Measurements from ENCODE around the gene MEF2D.

Gene MEF2D

DNA sequence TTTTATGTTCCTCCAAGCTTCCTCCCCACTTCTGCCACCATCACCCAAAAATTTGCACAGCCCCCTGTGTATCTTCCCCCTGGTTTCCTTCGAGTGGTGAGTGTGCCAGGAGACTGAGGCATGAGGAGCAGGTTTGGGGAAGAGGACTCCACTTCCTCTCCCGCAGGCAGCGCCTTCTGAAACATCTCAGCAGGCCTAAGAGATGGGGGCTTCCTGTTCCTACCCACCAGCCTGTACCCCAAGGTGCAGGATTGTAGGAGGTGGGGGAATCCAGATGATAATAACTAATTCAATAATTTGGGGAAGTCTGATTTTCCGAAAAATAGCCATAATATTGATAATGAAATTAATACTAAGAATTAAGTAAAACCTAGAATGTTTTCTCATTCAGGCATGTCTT is 69.2 kb downstream of the MEF2D start:
- H3K79me2 ChIP-seq (ENCODE audit: low read length): no peaks in the 10 kb centered on the region
- no peaks in the 10 kb centered on the region for H3K36me3 ChIP-seq (replicated peaks; ENCODE audit: low read depth, low read length)
- peaks cover 12% of the 10 kb centered on the region for H3K4me1 ChIP-seq (ENCODE audit: low read length)
- no peak overlapping the region for H3K4me2 ChIP-seq (ENCODE audit: low read length)
- H2AFZ ChIP-seq (ENCODE audit: low read depth, low read length): no peak overlapping the region
- peaks cover 82% of the 10 kb centered on the region for H3K27me3 ChIP-seq (ENCODE audit: low read depth, low read length)
- no peaks in the 10 kb centered on the region for H4K20me1 ChIP-seq (ENCODE audit: insufficient read depth, low read length)
- no peak overlapping the region for H3K27ac ChIP-seq (ENCODE audit: low read length)
- no peak overlapping the region for H3K9ac ChIP-seq (ENCODE audit: low read length)
- TF ChIP-seq, protein P1, sequence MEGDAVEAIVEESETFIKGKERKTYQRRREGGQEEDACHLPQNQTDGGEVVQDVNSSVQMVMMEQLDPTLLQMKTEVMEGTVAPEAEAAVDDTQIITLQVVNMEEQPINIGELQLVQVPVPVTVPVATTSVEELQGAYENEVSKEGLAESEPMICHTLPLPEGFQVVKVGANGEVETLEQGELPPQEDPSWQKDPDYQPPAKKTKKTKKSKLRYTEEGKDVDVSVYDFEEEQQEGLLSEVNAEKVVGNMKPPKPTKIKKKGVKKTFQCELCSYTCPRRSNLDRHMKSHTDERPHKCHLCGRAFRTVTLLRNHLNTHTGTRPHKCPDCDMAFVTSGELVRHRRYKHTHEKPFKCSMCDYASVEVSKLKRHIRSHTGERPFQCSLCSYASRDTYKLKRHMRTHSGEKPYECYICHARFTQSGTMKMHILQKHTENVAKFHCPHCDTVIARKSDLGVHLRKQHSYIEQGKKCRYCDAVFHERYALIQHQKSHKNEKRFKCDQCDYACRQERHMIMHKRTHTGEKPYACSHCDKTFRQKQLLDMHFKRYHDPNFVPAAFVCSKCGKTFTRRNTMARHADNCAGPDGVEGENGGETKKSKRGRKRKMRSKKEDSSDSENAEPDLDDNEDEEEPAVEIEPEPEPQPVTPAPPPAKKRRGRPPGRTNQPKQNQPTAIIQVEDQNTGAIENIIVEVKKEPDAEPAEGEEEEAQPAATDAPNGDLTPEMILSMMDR (IDR thresholded peaks at IDR 0.05; ENCODE audit: low read depth, low read length): no peak
- no peak for TF ChIP-seq EZH2phosphoT487 (IDR thresholded peaks at IDR 0.05; ENCODE audit: low read depth)
- no peak overlapping the region for H3K4me3 ChIP-seq (ENCODE audit: low read length)
- no peaks in the 10 kb centered on the region for H3K9me3 ChIP-seq (ENCODE audit: insufficient read depth, low read length)

DNA sequence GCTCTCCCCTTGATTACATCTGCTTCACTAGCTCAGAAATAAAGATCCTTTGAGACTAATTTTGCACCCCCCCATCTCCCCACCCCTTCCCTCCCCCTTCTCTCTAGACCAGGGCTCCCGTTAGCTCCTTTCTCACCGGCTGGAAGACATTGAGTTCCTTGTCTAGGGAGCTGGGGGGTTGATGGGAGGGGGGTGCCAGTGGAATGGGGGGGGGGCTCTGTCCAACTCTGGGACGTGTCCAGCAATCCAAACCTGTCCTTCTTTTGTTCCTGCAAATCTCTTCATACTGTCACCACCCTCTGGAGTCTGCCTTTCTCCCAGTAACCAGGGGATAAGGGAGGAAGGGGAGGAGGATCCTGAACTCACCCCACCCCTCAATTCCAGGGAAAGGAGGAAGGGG is 69.7 kb downstream of the MEF2D start:
- no peaks in the 10 kb centered on the region for H4K20me1 ChIP-seq (ENCODE audit: insufficient read depth, low read length)
- peaks cover 87% of the 10 kb centered on the region for H3K27me3 ChIP-seq (ENCODE audit: low read depth, low read length)

DNA sequence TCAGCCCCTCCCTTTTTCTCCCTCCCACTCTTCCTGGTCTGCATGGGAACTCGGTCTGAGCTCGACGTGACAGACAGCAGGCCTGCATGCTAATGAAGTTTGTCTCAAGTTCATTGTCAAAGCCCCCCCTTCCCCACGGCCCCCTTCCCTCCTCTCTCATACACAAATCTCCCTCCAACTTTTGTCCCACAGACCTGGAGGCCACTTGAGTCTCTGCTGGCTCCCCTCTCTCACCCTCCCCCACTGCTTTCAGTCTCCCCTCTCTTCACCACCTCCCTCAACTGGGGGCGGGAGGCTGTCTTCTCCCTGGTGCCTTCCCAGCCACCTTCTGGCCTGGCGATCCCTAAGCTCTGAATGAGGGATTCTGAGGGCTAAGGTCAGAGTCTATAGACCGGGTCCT is 70.3 kb downstream of the MEF2D start:
- Histone ChIP-seq H3K27me3 (ENCODE audit: low read depth, low read length) (peaks cover 92% of the 10 kb centered on the region), H3K9me3 (ENCODE audit: insufficient read depth, low read length) (no peaks in the 10 kb centered on the region), H3K4me3 (ENCODE audit: low read length) (no peak overlapping the region), H4K20me1 (ENCODE audit: insufficient read depth, low read length) (no peaks in the 10 kb centered on the region), H3K27ac (ENCODE audit: low read length) (no peak overlapping the region), H3K79me2 (ENCODE audit: low read length) (no peaks in the 10 kb centered on the region), H3K4me2 (ENCODE audit: low read length) (no peak overlapping the region), H3K4me1 (ENCODE audit: low read length) (peaks cover 12% of the 10 kb centered on the region), H3K36me3 (replicated peaks; ENCODE audit: low read depth, low read length) (no peaks in the 10 kb centered on the region), H2AFZ (ENCODE audit: low read depth, low read length) (no peak overlapping the region), H3K9ac (ENCODE audit: low read length) (no peak overlapping the region)
- TF ChIP-seq EZH2phosphoT487 (IDR thresholded peaks at IDR 0.05; ENCODE audit: low read depth): no peak
- TF ChIP-seq, protein P1 (IDR thresholded peaks at IDR 0.05; ENCODE audit: low read depth, low read length): no peak

More for the DNA sequence above, 69.7 kb downstream of the MEF2D start:
- TF ChIP-seq, protein P1 (IDR thresholded peaks at IDR 0.05; ENCODE audit: low read depth, low read length): no peak
- TF ChIP-seq EZH2phosphoT487 (IDR thresholded peaks at IDR 0.05; ENCODE audit: low read depth): no peak
- H3K9me3 ChIP-seq (ENCODE audit: insufficient read depth, low read length): no peaks in the 10 kb centered on the region
- no peak overlapping the region for H3K27ac ChIP-seq (ENCODE audit: low read length)
- peaks cover 12% of the 10 kb centered on the region for H3K4me1 ChIP-seq (ENCODE audit: low read length)
- H2AFZ ChIP-seq (ENCODE audit: low read depth, low read length): no peak overlapping the region
- H3K36me3 ChIP-seq (replicated peaks; ENCODE audit: low read depth, low read length): no peaks in the 10 kb centered on the region
- no peak overlapping the region for H3K9ac ChIP-seq (ENCODE audit: low read length)
- H3K4me3 ChIP-seq (ENCODE audit: low read length): no peak overlapping the region
- no peaks in the 10 kb centered on the region for H3K79me2 ChIP-seq (ENCODE audit: low read length)
- H3K4me2 ChIP-seq (ENCODE audit: low read length): no peak overlapping the region

DNA sequence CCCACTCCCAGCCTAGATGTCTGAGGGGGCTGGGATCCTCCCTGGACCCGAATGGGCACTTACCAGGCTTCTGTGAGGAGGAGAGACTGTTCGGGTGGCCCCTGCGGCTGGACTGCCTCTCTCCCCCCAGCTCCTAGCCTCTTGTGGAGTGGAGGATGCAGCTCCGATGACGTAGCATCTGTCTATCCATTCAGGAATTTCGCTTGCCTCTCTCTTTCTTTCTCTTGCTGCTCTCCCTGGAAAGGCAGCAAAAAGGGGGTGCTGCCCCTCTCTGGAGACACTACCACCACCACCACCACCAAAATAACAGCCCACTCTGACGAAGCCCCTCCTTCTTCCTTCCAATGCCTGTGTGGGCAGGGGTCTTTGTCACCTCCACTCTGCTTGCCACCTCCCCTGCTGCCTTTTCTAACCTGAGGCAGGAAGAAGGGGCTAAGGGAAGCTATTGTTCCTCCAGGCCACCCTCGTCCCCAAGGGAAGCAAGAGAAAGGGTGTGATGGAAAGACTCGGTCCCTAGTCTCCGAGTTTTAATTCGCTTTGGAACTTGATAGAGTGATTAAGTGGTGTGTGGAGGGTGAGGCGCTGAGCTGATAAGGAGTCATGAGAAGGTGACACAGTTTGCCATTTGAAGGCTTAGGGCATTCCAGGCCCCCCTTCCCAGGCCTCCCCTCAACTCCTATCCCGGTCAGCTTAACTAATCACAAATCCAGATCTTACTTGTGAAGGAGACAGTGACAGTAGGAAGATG is 71.1 kb downstream of the MEF2D start:
- TF ChIP-seq, protein P1 (IDR thresholded peaks at IDR 0.05; ENCODE audit: low read depth, low read length): no peak
- TF ChIP-seq EZH2phosphoT487 (IDR thresholded peaks at IDR 0.05; ENCODE audit: low read depth): 0 out of 2 replicates have a peak, but pooled peaks have one; percentile 27
- Histone ChIP-seq H3K79me2 (ENCODE audit: low read length) (no peaks in the 10 kb centered on the region), H3K36me3 (replicated peaks; ENCODE audit: low read depth, low read length) (no peaks in the 10 kb centered on the region), H2AFZ (ENCODE audit: low read depth, low read length) (no peak overlapping the region), H4K20me1 (ENCODE audit: insufficient read depth, low read length) (no peaks in the 10 kb centered on the region), H3K9ac (ENCODE audit: low read length) (no peak overlapping the region), H3K27me3 (ENCODE audit: low read depth, low read length) (peaks cover 95% of the 10 kb centered on the region), H3K9me3 (ENCODE audit: insufficient read depth, low read length) (no peaks in the 10 kb centered on the region), H3K4me1 (ENCODE audit: low read length) (peaks cover 12% of the 10 kb centered on the region), H3K4me2 (ENCODE audit: low read length) (no peak overlapping the region), H3K27ac (ENCODE audit: low read length) (no peak overlapping the region), H3K4me3 (ENCODE audit: low read length) (no peak overlapping the region)

Data from OCI-LY3 (cell line).